Liver (tissue), 9 donors: ENCODE data around the gene IPO5. TPM values are rescaled to one million over a fixed set of nuclear protein-coding genes. Genes with fewer than 3 reads are reported as not detected.

Experiments used
- DNase-seq: peaks from one replicate; pipeline ENCODE4 v3.0.0-alpha.2; 2017; ENCODE audit warnings: low spot score
- H3K27ac ChIP-seq, 2 donors: one replicate each; pipeline ENCODE4 v1.7.0; 2013; ENCODE audit warnings: inconsistent platforms in 2 of 2, low read length in 2 of 2, control low read depth in 1 of 2, low read depth in 1 of 2, mild to moderate bottlenecking in 1 of 2
- H3K27me3 ChIP-seq, 4 donors: one replicate each; pipeline versions ENCODE4 v1.6.1 to v1.7.0; 2013; ENCODE audit warnings: low read length in 3 of 4, inconsistent platforms in 1 of 4, mild to moderate bottlenecking in 1 of 4, moderate library complexity in 1 of 4; ENCODE audit not compliant: control insufficient read depth in 4 of 4, insufficient read depth in 4 of 4
- H3K36me3 ChIP-seq, 4 donors: one replicate each; pipeline versions ENCODE4 v1.6.1 to v1.7.0; 2013; ENCODE audit warnings: low read length in 3 of 4, mild to moderate bottlenecking in 3 of 4, low read depth in 1 of 4, moderate library complexity in 1 of 4; ENCODE audit not compliant: control insufficient read depth in 4 of 4, insufficient read depth in 3 of 4
- H3K4me1 ChIP-seq, 4 donors: one replicate each; pipeline versions ENCODE4 v1.6.1 to v1.7.0; 2013; ENCODE audit warnings: low read length in 3 of 4, mild to moderate bottlenecking in 3 of 4, moderate library complexity in 1 of 4; ENCODE audit not compliant: control insufficient read depth in 4 of 4, insufficient read depth in 4 of 4
- H3K4me3 ChIP-seq, 3 donors: one replicate each; pipeline versions ENCODE4 v1.6.1 to v1.7.0; 2013; ENCODE audit warnings: low read length in 3 of 3, control low read depth in 1 of 3, low read depth in 1 of 3, mild to moderate bottlenecking in 1 of 3
- H3K9ac ChIP-seq, 2 donors: one replicate each; pipeline ENCODE4 v1.7.0; 2013; ENCODE audit warnings: low read length in 2 of 2, mild to moderate bottlenecking in 2 of 2, moderate library complexity in 2 of 2, control low read depth in 1 of 2, low read depth in 1 of 2
- H3K9me3 ChIP-seq, 4 donors: one replicate each; pipeline versions ENCODE4 v1.6.1 to v1.7.0; 2013; ENCODE audit warnings: low read length in 3 of 4; ENCODE audit not compliant: control insufficient read depth in 4 of 4
- CTCF ChIP-seq: fragments of 150-350 bp; IDR thresholded peaks from 2 replicates; pipeline ENCODE4 v1.5.1; 2017; ENCODE audit warnings: improper control_type of control experiment, low read depth, low read length; ENCODE audit not compliant: missing input control
- EGR1 ChIP-seq, 2 donors: IDR thresholded peaks; 2 replicates each; pipeline ENCODE4 v1.6.1; 2016 to 2018; ENCODE audit warnings: antibody characterized with exemption in 2 of 2, low read depth in 2 of 2
- FOXA1 ChIP-seq: IDR thresholded peaks from 2 replicates; pipeline ENCODE4 v1.6.1; 2016; ENCODE audit warnings: antibody characterized with exemption
- GABPA ChIP-seq, 2 donors: IDR thresholded peaks in 1 of 2; conservative IDR thresholded peaks in 1 of 2; 2 replicates each; pipeline ENCODE4 v1.6.1; 2016; ENCODE audit warnings: antibody characterized with exemption in 2 of 2, mild to moderate bottlenecking in 1 of 2, moderate library complexity in 1 of 2
- HNF4A ChIP-seq, 2 donors: conservative IDR thresholded peaks; 2 replicates each; pipeline ENCODE4 v1.6.1; 2016; ENCODE audit warnings: antibody characterized with exemption in 2 of 2, mild to moderate bottlenecking in 2 of 2
- JUND ChIP-seq, 2 donors: IDR thresholded peaks; 2 replicates each; pipeline ENCODE4 v1.6.1; 2016; ENCODE audit warnings: antibody characterized with exemption in 2 of 2
- RAD21 ChIP-seq, 2 donors: IDR thresholded peaks; 2 replicates each; pipeline ENCODE4 v1.6.1; 2016; ENCODE audit warnings: antibody characterized with exemption in 2 of 2, mild to moderate bottlenecking in 2 of 2
- RXRA ChIP-seq, 2 donors: IDR thresholded peaks; 2 replicates each; pipeline ENCODE4 v1.6.1; 2017 to 2018; ENCODE audit warnings: antibody characterized with exemption in 2 of 2, mild to moderate bottlenecking in 1 of 2
- SP1 ChIP-seq: IDR thresholded peaks from 2 replicates; pipeline ENCODE4 v1.6.1; 2018; ENCODE audit warnings: antibody characterized with exemption, mild to moderate bottlenecking
- TAF1 ChIP-seq: conservative IDR thresholded peaks from 2 replicates; pipeline ENCODE4 v1.6.1; 2016; ENCODE audit warnings: antibody characterized with exemption, mild to moderate bottlenecking
- YY1 ChIP-seq: IDR thresholded peaks from 2 replicates; pipeline ENCODE4 v1.6.1; 2016; ENCODE audit warnings: antibody characterized with exemption, mild to moderate bottlenecking
- WGBS: extraction: QIAGEN DNeasy Blood & Tissue Kit; methylation state at CpG from one replicate; pipeline ENCODE4 v1.1.7; 2013; 5-methylcytosine and 5-hydroxymethylcytosine counted together
- polyA plus RNA-seq, 2 donors: library from polyadenylated mRNA; stranded (reverse) in 1 of 2; unstranded in 1 of 2; fragments of 200-250 nt in 1 of 2; fragments of >200 nt in 1 of 2; fragmentation: Nextera tagmentation in 1 of 2; extraction: Ambion mirVana in 1 of 2; gene quantifications; one replicate each; pipeline versions ENCODE4 v1.2.1 to v1.2.3, GENCODE V29; 2013 to 2015
- total RNA-seq, 2 donors: library from RNA; depleted of rRNA; stranded (reverse); fragments of >200 nt; gene quantifications; one replicate each; pipeline ENCODE4 v1.2.3, GENCODE V29; 2014
- TF ChIP-seq, protein P1 (sequence below): IDR thresholded peaks from 2 replicates; pipeline ENCODE4 v1.6.1; 2016; ENCODE audit warnings: antibody characterized with exemption
- TF ChIP-seq, protein P2 (sequence below): IDR thresholded peaks from 2 replicates; pipeline ENCODE4 v1.6.1; 2016; ENCODE audit warnings: antibody characterized with exemption
- TF ChIP-seq, protein P3 (sequence below): IDR thresholded peaks from 2 replicates; pipeline ENCODE4 v1.6.1; 2016; ENCODE audit warnings: antibody characterized with exemption
- TF ChIP-seq, protein P4 (sequence below): IDR thresholded peaks from 2 replicates; pipeline ENCODE4 v1.6.1; 2016; ENCODE audit warnings: antibody characterized with exemption, mild to moderate bottlenecking
- donor health status: healthy.
- donor health status: healthy.
- donor health status: healthy.
- donor health status: healthy.
- donor health status: healthy.

IPO5 gene
- total and polyA plus RNA-seq, 4 donors, result 19.2 to 92.8 (median 46.6) TPM

- no peaks in the 10 kb centered on the region for H3K27me3 ChIP-seq
- H3K4me3 ChIP-seq, result no peak overlapping the region
- DNase-seq, result no peak
- peaks cover 3 to 15% (median 9%) of the 10 kb centered on the region in 4 donors for H3K4me1 ChIP-seq
- H3K36me3 ChIP-seq, result no peaks in the 10 kb centered on the region
- no peak overlapping the region for H3K27ac ChIP-seq
- no peaks in the 10 kb centered on the region for H3K9me3 ChIP-seq
- no peak overlapping the region for H3K9ac ChIP-seq
- WGBS, result 91% methylated on average over 5 of the region's 5 CpGs
- TF ChIP-seq HNF4A (conservative IDR thresholded peaks at IDR 0.05) (no peak), JUND (IDR thresholded peaks at IDR 0.05) (no peak), EGR1 (IDR thresholded peaks at IDR 0.05; ENCODE audit: low read depth in 2 of 2) (no peak), CTCF (no peak), GABPA (IDR thresholded peaks at IDR 0.05 in 1 of 2, conservative IDR thresholded peaks at IDR 0.05 in 1 of 2) (no peak), SP1 (no peak), TAF1 (no peak)
- TF ChIP-seq, protein P1, sequence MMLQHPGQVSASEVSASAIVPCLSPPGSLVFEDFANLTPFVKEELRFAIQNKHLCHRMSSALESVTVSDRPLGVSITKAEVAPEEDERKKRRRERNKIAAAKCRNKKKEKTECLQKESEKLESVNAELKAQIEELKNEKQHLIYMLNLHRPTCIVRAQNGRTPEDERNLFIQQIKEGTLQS, result no peak
- TF ChIP-seq, protein P2, sequence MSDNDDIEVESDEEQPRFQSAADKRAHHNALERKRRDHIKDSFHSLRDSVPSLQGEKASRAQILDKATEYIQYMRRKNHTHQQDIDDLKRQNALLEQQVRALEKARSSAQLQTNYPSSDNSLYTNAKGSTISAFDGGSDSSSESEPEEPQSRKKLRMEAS, result no peak
- TF ChIP-seq, protein P3, sequence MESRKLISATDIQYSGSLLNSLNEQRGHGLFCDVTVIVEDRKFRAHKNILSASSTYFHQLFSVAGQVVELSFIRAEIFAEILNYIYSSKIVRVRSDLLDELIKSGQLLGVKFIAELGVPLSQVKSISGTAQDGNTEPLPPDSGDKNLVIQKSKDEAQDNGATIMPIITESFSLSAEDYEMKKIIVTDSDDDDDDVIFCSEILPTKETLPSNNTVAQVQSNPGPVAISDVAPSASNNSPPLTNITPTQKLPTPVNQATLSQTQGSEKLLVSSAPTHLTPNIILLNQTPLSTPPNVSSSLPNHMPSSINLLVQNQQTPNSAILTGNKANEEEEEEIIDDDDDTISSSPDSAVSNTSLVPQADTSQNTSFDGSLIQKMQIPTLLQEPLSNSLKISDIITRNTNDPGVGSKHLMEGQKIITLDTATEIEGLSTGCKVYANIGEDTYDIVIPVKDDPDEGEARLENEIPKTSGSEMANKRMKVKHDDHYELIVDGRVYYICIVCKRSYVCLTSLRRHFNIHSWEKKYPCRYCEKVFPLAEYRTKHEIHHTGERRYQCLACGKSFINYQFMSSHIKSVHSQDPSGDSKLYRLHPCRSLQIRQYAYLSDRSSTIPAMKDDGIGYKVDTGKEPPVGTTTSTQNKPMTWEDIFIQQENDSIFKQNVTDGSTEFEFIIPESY, result no peak
Observed at GRCh38 chr13:98032168-98032567, 78.7 kb downstream of the IPO5 start.

DNA sequence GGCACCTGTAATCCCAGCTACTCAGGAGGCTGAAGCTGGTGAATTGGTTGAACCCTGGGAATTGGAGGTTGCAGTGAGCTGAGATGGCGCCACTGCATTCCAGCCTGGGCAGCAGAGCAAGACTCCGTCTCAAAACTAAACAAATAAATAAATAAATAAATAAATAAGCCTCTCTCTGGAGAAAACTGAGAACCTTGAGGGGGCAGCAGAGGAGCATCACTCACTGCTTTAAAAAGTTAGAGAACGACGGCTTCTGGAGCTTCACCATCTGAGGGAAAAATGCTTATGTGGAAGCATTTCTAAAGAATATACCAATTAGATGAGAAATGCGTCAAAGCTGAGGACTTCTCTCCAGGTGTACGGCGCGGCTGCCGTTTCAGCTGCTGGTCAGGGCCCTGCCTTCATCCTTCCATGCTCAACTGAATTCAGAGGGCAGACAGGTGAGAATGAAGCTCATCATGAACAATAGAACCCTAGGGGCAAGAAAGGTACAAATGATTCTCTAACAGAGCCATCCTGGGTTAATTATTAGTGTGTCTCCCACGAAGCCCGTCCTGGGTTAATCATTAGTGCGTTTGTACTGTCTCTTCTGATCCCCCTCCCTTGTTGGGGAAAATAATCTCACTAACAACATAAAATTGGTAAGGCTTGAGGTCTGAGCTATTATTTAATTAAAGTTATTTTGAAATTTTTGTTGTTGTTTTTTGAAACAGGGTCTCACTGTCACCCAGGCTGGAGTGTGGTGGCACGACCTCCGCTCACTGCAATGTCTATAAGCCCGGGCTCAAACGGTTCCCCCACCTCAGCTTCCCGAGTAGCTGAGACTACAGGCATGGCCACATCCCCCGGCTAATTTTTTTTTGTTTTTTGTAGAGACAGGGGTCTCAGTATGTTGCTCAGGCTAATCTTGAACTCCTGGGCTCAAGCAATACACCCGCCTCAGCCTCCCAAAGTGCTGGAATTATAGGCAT lies 80.1 kb downstream of the IPO5 start:
- Histone ChIP-seq H3K9ac (no peak overlapping the region), H3K27ac (peak overlapping the region; percentile 39 to 54)
- 24% methylated on average over 19 of the region's 19 CpGs for WGBS

More for the DNA sequence above, 80.1 kb downstream of the IPO5 start:
- Histone ChIP-seq H3K27me3 (no peaks in the 10 kb centered on the region), H3K36me3 (no peaks in the 10 kb centered on the region), H3K4me3 (peak overlapping the region in 2 of 3 donors; percentile 13 to 33), H3K4me1 (peaks cover 3 to 15% (median 8%) of the 10 kb centered on the region in 4 donors), H3K9me3 (no peaks in the 10 kb centered on the region)
- peak in 1 of 2 donors; percentile 39 for TF ChIP-seq JUND (IDR thresholded peaks at IDR 0.05)
- peak; percentile 37 for TF ChIP-seq YY1
- peak; percentile 26 for TF ChIP-seq TAF1
- TF ChIP-seq, protein P4, sequence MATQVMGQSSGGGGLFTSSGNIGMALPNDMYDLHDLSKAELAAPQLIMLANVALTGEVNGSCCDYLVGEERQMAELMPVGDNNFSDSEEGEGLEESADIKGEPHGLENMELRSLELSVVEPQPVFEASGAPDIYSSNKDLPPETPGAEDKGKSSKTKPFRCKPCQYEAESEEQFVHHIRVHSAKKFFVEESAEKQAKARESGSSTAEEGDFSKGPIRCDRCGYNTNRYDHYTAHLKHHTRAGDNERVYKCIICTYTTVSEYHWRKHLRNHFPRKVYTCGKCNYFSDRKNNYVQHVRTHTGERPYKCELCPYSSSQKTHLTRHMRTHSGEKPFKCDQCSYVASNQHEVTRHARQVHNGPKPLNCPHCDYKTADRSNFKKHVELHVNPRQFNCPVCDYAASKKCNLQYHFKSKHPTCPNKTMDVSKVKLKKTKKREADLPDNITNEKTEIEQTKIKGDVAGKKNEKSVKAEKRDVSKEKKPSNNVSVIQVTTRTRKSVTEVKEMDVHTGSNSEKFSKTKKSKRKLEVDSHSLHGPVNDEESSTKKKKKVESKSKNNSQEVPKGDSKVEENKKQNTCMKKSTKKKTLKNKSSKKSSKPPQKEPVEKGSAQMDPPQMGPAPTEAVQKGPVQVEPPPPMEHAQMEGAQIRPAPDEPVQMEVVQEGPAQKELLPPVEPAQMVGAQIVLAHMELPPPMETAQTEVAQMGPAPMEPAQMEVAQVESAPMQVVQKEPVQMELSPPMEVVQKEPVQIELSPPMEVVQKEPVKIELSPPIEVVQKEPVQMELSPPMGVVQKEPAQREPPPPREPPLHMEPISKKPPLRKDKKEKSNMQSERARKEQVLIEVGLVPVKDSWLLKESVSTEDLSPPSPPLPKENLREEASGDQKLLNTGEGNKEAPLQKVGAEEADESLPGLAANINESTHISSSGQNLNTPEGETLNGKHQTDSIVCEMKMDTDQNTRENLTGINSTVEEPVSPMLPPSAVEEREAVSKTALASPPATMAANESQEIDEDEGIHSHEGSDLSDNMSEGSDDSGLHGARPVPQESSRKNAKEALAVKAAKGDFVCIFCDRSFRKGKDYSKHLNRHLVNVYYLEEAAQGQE, result peak; percentile 75
- TF ChIP-seq RAD21 (IDR thresholded peaks at IDR 0.05), result peak; percentile 68 to 69
- no peak for TF ChIP-seq FOXA1
- peak; percentile 71 for TF ChIP-seq SP1
- TF ChIP-seq GABPA (IDR thresholded peaks at IDR 0.05 in 1 of 2, conservative IDR thresholded peaks at IDR 0.05 in 1 of 2), result no peak
- peak; percentile 40 to 57 for TF ChIP-seq HNF4A (conservative IDR thresholded peaks at IDR 0.05)
- peak in 1 of 2 donors; percentile 63 for TF ChIP-seq RXRA (IDR thresholded peaks at IDR 0.05)
- peak; percentile 17 for TF ChIP-seq CTCF
- no peak for DNase-seq
